Stomach (tissue), 4 donors: ENCODE data around the gene COL19A1.

Experiments
- EP300 ChIP-seq: sonication (generic); formaldehyde crosslinking; IDR thresholded peaks from one replicate; pipeline ENCODE4 v1.6.1; 2017; ENCODE audit warnings: antibody characterized with exemption
- POLR2A ChIP-seq, 4 donors: fragments of 450-650 bp; IDR thresholded peaks; one replicate each; pipeline ENCODE4 v1.6.1; 2016; ENCODE audit warnings: antibody characterized with exemption in 4 of 4, control low read depth in 2 of 4, mild to moderate bottlenecking in 1 of 4, moderate library complexity in 1 of 4
- POLR2AphosphoS5 ChIP-seq, 3 donors: sonication (generic); formaldehyde crosslinking; IDR thresholded peaks; one replicate each; pipeline ENCODE4 v1.6.1; 2016; ENCODE audit warnings: antibody characterized with exemption in 3 of 3
- TF ChIP-seq, protein P1 (sequence below), 7 experiments: fragments of 450-650 bp in 4 of 7; fragments of 200-600 bp in 3 of 7; sonication (generic) in 3 of 7; IDR thresholded peaks; one replicate each; pipeline ENCODE4 v1.5.1; 2016 to 2019; ENCODE audit warnings: antibody characterized with exemption in 7 of 7, control low read depth in 2 of 7, mild to moderate bottlenecking in 1 of 7

DNA sequence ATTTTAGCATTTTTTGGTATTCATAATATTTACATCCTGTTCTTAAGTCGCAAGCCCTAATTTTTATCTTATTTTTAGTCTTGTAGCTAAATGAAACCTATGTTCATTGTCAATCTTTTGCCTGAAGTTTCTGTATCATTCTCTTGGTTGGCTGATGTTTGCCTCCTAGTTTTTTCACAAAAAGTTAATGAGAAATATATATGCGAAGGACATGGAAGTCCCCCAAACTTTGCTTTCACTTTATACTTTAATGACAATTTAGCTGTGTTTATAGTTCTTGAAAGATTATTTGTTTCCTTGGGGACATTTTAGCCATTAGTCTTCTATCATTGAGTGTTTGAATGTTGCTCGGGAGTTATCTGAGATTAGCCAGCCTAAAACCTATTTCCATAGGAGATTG, 118.2 kb downstream of the COL19A1 start:
- TF ChIP-seq, protein P1, sequence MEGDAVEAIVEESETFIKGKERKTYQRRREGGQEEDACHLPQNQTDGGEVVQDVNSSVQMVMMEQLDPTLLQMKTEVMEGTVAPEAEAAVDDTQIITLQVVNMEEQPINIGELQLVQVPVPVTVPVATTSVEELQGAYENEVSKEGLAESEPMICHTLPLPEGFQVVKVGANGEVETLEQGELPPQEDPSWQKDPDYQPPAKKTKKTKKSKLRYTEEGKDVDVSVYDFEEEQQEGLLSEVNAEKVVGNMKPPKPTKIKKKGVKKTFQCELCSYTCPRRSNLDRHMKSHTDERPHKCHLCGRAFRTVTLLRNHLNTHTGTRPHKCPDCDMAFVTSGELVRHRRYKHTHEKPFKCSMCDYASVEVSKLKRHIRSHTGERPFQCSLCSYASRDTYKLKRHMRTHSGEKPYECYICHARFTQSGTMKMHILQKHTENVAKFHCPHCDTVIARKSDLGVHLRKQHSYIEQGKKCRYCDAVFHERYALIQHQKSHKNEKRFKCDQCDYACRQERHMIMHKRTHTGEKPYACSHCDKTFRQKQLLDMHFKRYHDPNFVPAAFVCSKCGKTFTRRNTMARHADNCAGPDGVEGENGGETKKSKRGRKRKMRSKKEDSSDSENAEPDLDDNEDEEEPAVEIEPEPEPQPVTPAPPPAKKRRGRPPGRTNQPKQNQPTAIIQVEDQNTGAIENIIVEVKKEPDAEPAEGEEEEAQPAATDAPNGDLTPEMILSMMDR (IDR thresholded peaks at IDR 0.05) = no peak
- TF ChIP-seq POLR2A (IDR thresholded peaks at IDR 0.05) (no peak), POLR2AphosphoS5 (IDR thresholded peaks at IDR 0.05) (no peak), EP300 (no peak)
